Measurements from ENCODE around the gene ZIM2. TPM values are rescaled to one million over a fixed set of nuclear protein-coding genes. Genes with fewer than 3 reads are reported as not detected.
A peak's percentile ranks its signal among the peaks of the same experiment; 100 is the strongest.

The ZIM2 gene
- polyA plus RNA-seq, 3 donors, result 1.5 to 3.2 (median 1.8) TPM

DNA sequence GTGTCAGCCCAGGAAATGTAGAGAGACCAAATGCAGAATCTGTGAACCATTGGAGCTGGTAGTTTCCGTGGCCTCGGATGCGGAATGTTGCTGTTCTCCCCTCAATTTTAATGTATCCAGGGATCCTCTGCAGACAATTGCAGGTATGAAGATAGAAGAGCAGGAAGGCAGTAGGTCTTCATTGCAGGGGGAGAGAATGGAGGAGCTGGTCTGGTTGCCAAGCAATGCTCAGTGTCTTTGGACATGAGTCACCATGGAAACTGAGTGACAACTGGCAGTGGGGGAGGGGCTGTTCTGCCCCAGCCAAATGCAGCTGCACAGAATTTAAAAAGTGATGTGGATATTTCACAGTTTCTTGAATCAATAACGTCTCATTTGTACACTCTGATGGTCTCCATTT is 112.8 kb downstream of the ZIM2 start:
- DNase-seq (ENCODE audit: extremely low read depth in 1 of 11, low read depth in 9 of 11, low spot score in 4 of 11), result no peak

- DNase-seq (ENCODE audit: extremely low read depth in 1 of 11, low read depth in 9 of 11, low spot score in 4 of 11), result peak in 1 of 11 donors; percentile 12
Observed at GRCh38 chr19:56725829-56726424, 114.6 kb downstream of the ZIM2 start.

Other genes starting within 250 kb of the ZIM2 start
- 10 to 100 TPM in 1 of 3 donors, 1 to 10 TPM in 2; 8.4 to 10.5 (median 9.4) TPM for gene ZNF71, start 245.4 kb downstream of the ZIM2 start, polyA plus RNA-seq (ENCODE audit: insufficient read length in 3 of 3)
- gene SMIM17, start 197.6 kb downstream of the ZIM2 start, polyA plus RNA-seq (ENCODE audit: insufficient read length in 3 of 3), result 1 to 10 TPM; 1.3 to 2.1 (median 1.8) TPM
- 1 to 10 TPM; 3.5 to 4.7 (median 4.4) TPM for gene ZNF835, start 169.0 kb downstream of the ZIM2 start, polyA plus RNA-seq (ENCODE audit: insufficient read length in 3 of 3)
- 100 to 1,000 TPM in 1 of 3 donors, 10 to 100 TPM in 2; 80.8 to 101 (median 85.0) TPM for gene PEG3, start within 50 bp of the ZIM2 start, polyA plus RNA-seq (ENCODE audit: insufficient read length in 3 of 3)